HG02571 (cell line): ENCODE data around the gene EHBP1L1.
A peak's percentile ranks its signal among the peaks of the same experiment; 100 is the strongest.

Experiments
- ATAC-seq: cut with Tn5 transposase; IDR thresholded peaks from one replicate; pipeline ENCODE4 v1.9.1; 2021; ENCODE audit warnings: mild to moderate bottlenecking, moderate library complexity; ENCODE audit not compliant: unreplicated experiment

Gene EHBP1L1

GRCh38 chr11:65613091-65613928 lies 37.5 kb downstream of the EHBP1L1 start:
- no peak for ATAC-seq

DNA sequence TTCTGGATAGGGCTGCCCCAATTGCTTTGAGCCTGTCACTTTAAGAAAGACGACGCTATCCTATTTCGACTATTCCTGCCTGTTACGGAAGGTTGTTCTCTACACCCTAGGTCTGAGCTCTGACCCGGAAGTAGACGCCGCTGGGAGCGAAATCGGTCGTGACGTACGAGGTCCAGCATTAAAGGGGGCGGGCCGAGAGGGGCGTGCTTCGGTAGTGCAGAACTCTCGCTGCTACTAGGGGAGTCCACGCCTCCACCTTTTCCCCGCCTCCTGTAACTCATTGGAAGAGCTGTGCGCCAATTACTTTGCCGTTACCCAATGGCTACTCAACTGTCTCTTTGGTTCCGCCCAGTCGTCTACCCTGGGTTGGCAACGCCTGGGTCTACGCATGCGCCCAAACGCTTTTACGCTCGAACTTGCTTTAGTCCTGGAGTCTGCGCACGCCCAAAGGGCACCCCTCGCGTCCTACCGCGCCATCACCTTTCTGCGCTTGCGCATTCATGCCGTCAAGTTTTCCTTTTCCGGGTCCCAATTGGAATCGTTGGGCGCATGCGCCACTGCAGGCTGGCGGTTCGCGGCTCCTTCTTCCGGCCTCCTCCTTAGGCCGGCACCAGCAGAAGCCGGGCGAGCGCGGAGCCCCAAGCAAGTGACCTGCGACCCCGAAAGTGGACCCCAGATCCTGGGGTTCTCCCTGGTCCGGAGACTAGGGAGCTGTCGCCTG lies 39.5 kb downstream of the EHBP1L1 start, which contains the start of gene PCNX3:
TSS of gene PCNX3 (plus strand) at position 548 of the 721 bp plus-strand sequence. CDS start 536 bp downstream, outside the sequence.
- peak; percentile 73 for ATAC-seq

DNA sequence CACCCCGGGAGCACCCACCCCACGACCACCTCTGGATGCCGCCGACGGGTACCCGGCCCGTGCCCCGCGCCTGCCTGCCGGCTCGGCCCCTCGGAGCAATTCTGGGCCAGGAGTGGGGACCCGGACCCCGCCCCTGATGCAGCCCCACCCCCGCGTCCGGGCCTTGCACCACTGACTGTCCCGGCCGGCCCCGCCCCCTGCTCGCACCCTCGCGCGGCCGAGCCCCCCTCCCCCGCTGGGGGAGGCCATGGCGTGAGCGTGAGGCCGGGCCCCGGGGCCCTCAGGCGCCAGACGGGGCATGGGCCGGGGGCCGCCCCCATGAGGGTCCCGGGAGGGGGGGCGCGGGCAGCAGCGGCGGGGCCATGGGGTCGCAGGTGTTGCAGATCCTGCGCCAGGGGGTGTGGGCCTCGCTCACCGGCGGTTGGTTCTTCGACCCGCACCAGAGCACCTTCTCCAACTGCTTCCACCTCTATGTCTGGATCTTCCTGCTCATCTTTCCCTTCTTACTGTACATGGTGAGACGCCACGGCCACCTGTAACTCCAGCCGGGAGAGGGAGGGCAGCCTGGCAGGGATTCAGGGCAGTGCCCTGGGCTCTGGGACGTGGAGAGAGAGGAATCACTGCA lies 40.2 kb downstream of the EHBP1L1 start:
- ATAC-seq: no peak

DNA sequence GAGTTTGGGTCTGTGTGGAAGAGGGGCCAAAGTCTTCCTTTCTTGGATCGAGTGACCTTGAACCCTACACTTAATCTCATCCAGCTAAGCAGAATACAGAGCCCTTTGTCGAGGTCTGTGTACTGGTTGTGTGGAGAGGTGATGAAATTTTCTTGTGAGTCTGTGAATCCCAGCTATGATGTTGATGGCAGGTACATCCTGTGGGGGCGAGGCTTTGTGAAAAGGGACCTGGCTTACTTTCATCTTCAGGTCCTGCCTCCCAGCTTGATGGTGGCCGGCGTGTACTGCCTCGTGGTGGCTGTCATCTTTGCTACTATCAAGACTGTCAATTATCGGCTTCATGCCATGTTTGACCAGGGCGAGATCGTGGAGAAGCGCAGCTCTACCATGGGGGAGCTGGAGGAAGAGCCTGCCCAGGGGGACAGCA lies 40.7 kb downstream of the EHBP1L1 start:
- ATAC-seq: no peak

GRCh38 chr11:65617136-65617850 lies 41.4 kb downstream of the EHBP1L1 start:
- no peak for ATAC-seq

DNA sequence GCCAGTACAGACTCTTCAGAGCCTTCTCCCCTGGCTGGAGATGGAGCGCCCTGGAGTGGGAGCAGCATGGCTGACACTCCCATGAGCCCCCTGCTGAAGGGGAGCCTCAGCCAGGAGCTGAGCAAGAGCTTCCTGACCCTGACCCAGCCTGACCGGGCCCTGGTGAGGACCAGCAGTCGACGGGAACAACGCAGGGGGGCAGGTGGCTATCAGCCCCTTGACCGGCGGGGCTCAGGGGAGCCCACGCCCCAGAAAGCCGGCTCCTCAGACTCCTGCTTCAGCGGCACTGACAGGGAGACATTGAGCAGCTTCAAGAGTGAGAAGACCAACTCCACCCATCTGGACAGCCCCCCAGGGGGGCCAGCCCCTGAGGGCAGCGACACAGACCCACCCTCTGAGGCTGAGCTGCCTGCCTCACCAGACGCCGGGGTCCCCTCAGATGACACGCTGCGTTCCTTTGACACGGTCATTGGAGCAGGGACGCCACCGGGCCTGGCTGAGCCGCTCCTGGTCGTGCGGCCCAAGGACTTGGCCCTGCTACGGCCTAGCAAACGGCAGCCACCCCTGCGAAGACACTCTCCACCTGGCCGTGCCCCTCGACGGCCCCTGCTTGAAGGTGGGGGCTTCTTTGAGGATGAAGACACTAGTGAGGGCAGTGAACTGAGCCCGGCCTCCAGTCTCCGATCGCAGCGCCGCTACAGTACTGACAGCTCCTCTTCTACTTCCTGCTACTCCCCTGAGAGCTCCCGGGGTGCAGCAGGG lies 42.3 kb downstream of the EHBP1L1 start:
- no peak for ATAC-seq

DNA sequence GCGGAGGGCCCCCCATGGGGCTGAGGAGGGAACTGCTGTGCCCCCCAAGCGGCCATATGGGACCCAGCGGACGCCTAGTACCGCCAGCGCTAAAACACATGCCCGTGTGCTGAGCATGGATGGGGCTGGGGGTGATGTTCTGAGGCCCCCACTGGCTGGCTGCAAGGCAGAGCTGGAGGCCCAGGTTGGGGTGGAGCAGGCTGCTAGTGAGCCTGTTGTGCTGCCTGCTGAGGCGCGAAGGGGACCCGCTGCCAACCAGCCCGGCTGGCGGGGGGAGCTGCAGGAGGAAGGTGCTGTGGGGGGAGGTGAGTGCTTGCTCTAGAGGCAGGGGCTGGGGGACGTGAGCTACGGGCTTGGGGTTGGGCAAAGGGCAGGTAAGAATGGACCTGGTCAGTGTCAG lies 42.9 kb downstream of the EHBP1L1 start:
- no peak for ATAC-seq

DNA sequence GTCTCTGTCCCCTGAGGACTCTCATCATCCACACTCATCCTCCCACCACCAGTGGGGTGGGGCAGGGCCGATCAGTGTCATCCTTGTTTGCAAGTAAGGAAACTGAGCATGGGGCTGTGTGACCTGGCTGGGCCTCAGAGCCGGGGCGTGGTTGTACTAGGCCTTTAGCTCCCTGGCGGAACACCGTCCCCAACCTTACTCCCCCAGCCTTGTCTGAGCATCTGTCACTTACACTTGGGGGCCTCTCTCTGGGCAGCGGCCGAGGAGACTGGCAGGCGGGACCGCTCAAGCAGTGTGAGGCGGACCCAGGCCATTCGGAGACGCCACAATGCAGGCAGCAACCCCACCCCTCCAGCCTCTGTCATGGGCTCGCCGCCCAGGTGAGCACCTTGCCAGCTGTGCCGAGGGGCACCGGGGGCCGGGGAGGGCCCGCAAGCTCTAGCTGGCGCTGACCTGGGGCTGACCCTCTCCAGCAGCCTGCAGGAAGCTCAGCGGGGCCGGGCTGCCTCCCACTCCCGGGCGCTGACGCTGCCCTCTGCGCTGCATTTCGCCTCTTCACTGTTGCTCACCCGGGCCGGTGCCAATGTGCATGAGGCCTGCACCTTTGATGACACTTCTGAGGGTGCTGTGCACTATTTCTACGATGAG lies 43.6 kb downstream of the EHBP1L1 start:
- ATAC-seq: no peak

GRCh38 chr11:65620666-65621065 lies 44.8 kb downstream of the EHBP1L1 start:
- no peak for ATAC-seq

DNA sequence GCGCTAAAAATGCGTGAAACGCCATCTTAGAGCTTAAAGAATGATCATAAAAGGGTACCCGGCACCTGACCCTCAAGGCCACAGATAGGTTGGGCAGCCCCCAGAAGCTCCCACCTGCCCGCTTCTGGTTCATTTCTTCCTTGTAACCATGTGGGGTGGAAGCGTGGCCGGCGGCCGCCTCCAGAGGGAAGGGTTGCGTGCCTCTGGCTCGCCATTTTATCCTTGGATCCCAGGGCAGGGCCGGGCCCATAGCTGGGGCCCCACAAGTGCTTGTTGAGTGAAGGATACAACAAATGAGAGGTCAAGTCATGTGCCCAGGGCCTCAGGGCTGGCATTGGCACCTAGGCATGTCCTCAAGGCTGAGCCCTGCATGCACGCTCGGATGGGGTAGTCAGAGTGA lies 45.6 kb downstream of the EHBP1L1 start:
- no peak for ATAC-seq

DNA sequence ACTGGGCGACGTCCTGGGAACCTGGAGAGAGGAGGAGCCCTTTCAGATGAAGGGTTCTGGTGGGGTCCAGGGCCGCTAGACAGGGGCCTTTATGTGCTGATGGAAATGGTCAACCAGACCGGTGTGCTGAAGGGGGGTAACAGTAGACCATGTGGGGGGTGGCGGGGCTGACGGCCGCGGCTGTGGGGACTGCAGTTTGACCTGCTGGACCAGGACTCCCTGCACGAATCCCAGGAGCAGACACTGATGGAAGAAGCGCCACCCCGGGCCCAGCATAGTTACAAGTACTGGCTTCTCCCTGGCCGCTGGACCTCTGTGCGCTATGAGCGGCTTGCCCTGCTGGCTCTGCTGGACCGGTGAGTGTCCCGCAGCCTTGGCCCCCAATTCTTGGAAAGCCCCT lies 46.2 kb downstream of the EHBP1L1 start:
- no peak for ATAC-seq

DNA sequence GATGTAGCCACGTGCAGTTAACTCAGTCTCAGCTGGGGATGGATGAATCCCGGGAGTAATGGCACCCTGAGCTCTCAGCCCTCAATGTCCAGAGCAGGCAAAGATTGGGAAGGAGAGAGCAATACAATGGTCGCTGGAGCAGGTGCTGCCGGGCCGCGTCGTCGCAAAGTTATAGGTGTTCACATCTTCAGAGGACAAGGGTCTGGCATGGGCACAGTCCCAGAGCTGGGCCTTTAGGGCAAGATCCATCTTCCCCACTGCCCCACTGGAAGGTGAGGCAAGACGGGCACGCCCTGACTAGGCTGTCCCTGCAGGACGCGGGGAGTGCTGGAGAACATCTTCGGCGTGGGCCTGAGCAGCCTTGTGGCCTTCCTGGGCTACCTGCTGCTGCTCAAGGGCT lies 47.3 kb downstream of the EHBP1L1 start:
- no peak for ATAC-seq

DNA sequence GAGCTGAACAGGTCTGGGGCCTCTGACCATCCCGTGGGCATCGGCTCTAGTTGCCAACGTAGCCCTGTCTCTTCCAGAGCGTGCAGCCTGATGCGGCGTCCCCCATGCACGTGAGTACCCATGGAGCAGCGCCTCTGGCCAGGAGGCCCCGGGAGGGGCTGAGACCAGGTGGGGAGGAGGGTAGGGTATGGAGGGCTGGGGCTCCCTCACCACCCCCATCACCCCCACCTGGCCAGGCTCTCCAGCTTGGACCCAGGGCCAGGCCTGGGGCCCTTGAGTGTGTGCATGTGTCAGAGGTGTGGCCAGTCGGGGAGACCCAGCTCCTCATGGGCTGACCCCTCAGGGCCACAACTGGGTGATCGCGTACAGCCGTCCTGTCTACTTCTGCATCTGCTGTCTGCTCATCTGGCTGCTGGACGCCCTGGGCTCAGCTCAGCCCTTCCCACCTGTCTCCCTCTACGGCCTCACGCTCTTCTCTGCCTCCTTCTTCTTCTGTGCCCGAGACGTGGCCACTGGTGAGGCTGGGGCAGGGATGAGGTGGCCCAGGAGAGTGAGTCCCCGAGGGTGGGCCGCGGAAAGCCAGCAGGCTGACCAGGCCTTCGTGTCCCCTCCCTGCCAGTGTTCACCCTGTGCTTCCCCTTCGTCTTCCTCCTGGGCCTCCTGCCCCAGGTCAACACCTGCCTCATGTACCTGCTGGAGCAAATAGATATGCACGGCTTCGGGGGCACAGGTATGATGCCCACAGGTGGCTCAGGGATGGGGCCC lies 48.2 kb downstream of the EHBP1L1 start:
- ATAC-seq: no peak

GRCh38 chr11:65624931-65625627 lies 49.2 kb downstream of the EHBP1L1 start:
- no peak for ATAC-seq

- ATAC-seq: no peak
These were observed 49.9 kb downstream of the EHBP1L1 start for GRCh38 chr11:65625628-65626342.

DNA sequence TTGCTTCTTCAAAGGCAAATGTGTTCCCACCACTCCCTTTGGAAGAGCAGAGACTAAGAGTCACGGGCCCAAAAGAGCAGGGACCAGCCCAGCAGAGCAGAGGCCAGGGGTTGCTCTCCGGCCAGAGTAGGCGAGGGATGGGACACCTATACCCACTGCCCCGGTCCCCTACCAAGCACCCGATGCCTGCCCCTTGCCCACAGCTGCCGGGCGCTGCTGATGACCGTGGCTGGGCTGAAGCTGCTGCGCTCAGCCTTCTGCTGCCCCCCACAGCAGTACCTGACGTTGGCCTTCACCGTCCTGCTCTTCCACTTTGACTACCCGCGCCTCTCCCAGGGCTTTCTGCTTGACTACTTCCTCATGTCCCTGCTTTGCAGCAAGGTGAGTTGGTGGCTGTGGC lies 51.3 kb downstream of the EHBP1L1 start:
- no peak for ATAC-seq

- ATAC-seq: no peak
These were observed 53.7 kb downstream of the EHBP1L1 start for GRCh38 chr11:65629579-65629978.

DNA sequence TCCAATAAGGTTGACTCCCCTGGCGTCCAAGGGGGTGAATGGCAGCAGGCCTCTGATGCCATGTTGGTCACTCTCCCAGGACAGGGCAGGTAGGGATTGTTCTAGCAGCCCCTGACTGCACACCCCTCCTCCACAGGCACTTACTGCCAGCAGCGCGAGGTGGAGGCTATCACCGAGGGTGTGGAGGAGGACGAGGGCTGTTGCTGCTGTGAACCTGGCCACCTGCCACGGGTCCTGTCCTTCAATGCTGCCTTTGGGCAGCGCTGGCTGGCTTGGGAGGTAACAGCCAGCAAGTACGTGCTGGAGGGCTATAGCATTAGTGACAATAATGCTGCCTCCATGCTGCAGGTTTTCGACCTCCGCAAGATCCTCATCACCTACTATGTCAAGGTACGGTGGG lies 54.4 kb downstream of the EHBP1L1 start:
- no peak for ATAC-seq
